NT2/D1 (cell line): Measurements from ENCODE around the gene STK35.

Experiments used
- DNase-seq: peaks from one replicate; pipeline ENCODE4 v3.0.0-alpha.2; 2011; ENCODE audit warnings: low read depth, low spot score
- H3K27me3 ChIP-seq: 2 replicates; pipeline ENCODE4 v1.6.0; 2011; ENCODE audit warnings: mild to moderate bottlenecking; ENCODE audit not compliant: insufficient read length, insufficient read depth
- H3K36me3 ChIP-seq: 2 replicates; pipeline ENCODE4 v1.6.1; 2011; ENCODE audit warnings: mild to moderate bottlenecking, low read length, mixed read lengths; ENCODE audit not compliant: insufficient read depth, insufficient read length
- H3K4me1 ChIP-seq: 2 replicates; pipeline ENCODE4 v1.5.1; 2011; ENCODE audit not compliant: insufficient read depth, insufficient read length
- H3K4me3 ChIP-seq: 2 replicates; pipeline ENCODE4 v1.5.1; 2011; ENCODE audit warnings: low read depth; ENCODE audit not compliant: insufficient read length
- H3K9ac ChIP-seq: 2 replicates; pipeline ENCODE4 v1.6.0; 2011; ENCODE audit warnings: low read depth; ENCODE audit not compliant: insufficient read length
- H3K9me3 ChIP-seq: 2 replicates; pipeline ENCODE4 v1.5.1; 2011; ENCODE audit warnings: mild to moderate bottlenecking, low read length; ENCODE audit not compliant: insufficient read depth
- SUZ12 ChIP-seq: IDR thresholded peaks from 2 replicates; pipeline ENCODE4 v1.6.1; 2011; ENCODE audit not compliant: insufficient read length, insufficient read depth; ENCODE audit errors: extremely low read depth
- YY1 ChIP-seq: IDR thresholded peaks from 2 replicates; pipeline ENCODE4 v1.6.1; 2011; ENCODE audit not compliant: insufficient read length, insufficient read depth
- ZNF274 ChIP-seq: IDR thresholded peaks from 2 replicates; pipeline ENCODE4 v1.6.1; 2011; ENCODE audit warnings: mild to moderate bottlenecking, low read depth, low read length

STK35 gene

GRCh38 chr20:2151858-2152281 lies 50.2 kb downstream of the STK35 start:
- H3K4me1 ChIP-seq: peaks cover 9% of the 10 kb centered on the region
- H3K9ac ChIP-seq: no peak overlapping the region
- H3K9me3 ChIP-seq: no peaks in the 10 kb centered on the region
- no peak for DNase-seq
- H3K4me3 ChIP-seq: no peak overlapping the region
- TF ChIP-seq SUZ12 (no peak), ZNF274 (no peak), YY1 (no peak)
- no peaks in the 10 kb centered on the region for H3K27me3 ChIP-seq
- H3K36me3 ChIP-seq: peaks cover 8% of the 10 kb centered on the region

GRCh38 chr20:2152317-2152716 lies 50.7 kb downstream of the STK35 start:
- Histone ChIP-seq H3K4me3 (no peak overlapping the region), H3K9me3 (no peaks in the 10 kb centered on the region), H3K4me1 (peaks cover 5% of the 10 kb centered on the region), H3K36me3 (peaks cover 8% of the 10 kb centered on the region), H3K9ac (no peak overlapping the region), H3K27me3 (no peaks in the 10 kb centered on the region)
- DNase-seq: no peak
- TF ChIP-seq ZNF274 (no peak), YY1 (no peak), SUZ12 (no peak)

- Histone ChIP-seq H3K9ac (no peak overlapping the region), H3K4me3 (no peak overlapping the region), H3K9me3 (no peaks in the 10 kb centered on the region), H3K27me3 (no peaks in the 10 kb centered on the region), H3K4me1 (peaks cover 3% of the 10 kb centered on the region), H3K36me3 (peaks cover 8% of the 10 kb centered on the region)
- no peak for DNase-seq
- no peak for TF ChIP-seq SUZ12
- no peak for TF ChIP-seq YY1
- TF ChIP-seq ZNF274: no peak
These were observed 51.7 kb downstream of the STK35 start for GRCh38 chr20:2153326-2153725.

- Histone ChIP-seq H3K9ac (no peak overlapping the region), H3K27me3 (no peaks in the 10 kb centered on the region), H3K4me1 (no peaks in the 10 kb centered on the region), H3K36me3 (no peaks in the 10 kb centered on the region), H3K9me3 (no peaks in the 10 kb centered on the region), H3K4me3 (no peak overlapping the region)
- no peak for TF ChIP-seq SUZ12
- TF ChIP-seq YY1: no peak
- TF ChIP-seq ZNF274: no peak
- no peak for DNase-seq
These were observed 54.6 kb downstream of the STK35 start for GRCh38 chr20:2156224-2156623.

- DNase-seq: no peak
- H3K4me1 ChIP-seq: no peaks in the 10 kb centered on the region
- H3K36me3 ChIP-seq: no peaks in the 10 kb centered on the region
- H3K4me3 ChIP-seq: no peak overlapping the region
- TF ChIP-seq ZNF274 (no peak), YY1 (no peak), SUZ12 (no peak)
- H3K9me3 ChIP-seq: no peaks in the 10 kb centered on the region
- H3K27me3 ChIP-seq: no peaks in the 10 kb centered on the region
- H3K9ac ChIP-seq: no peak overlapping the region
These were observed 55.3 kb downstream of the STK35 start for GRCh38 chr20:2156666-2157624.

- no peaks in the 10 kb centered on the region for H3K27me3 ChIP-seq
- no peak overlapping the region for H3K4me3 ChIP-seq
- DNase-seq: no peak
- H3K9ac ChIP-seq: no peak overlapping the region
- H3K9me3 ChIP-seq: no peaks in the 10 kb centered on the region
- TF ChIP-seq YY1: no peak
- no peak for TF ChIP-seq SUZ12
- no peak for TF ChIP-seq ZNF274
- no peaks in the 10 kb centered on the region for H3K4me1 ChIP-seq
- H3K36me3 ChIP-seq: no peaks in the 10 kb centered on the region
These were observed 60.6 kb downstream of the STK35 start for GRCh38 chr20:2162125-2162822.

- no peak overlapping the region for H3K9ac ChIP-seq
- DNase-seq: no peak
- no peaks in the 10 kb centered on the region for H3K4me1 ChIP-seq
- no peaks in the 10 kb centered on the region for H3K27me3 ChIP-seq
- TF ChIP-seq SUZ12 (no peak), ZNF274 (no peak), YY1 (no peak)
- H3K9me3 ChIP-seq: no peaks in the 10 kb centered on the region
- no peaks in the 10 kb centered on the region for H3K36me3 ChIP-seq
- H3K4me3 ChIP-seq: no peak overlapping the region
These were observed 61.2 kb downstream of the STK35 start for GRCh38 chr20:2162823-2163166.
